Bronchial epithelial cell (primary cell): ENCODE data around the gene FNIP1. TPM values are rescaled to one million over a fixed set of nuclear protein-coding genes. Genes with fewer than 3 reads are reported as not detected.
"Not testable (repeated sequence)": the region's sequence is repeated elsewhere in the genome, so short reads cannot be mapped to it uniquely, and the experiment has no call there.

Experiments used
- DNase-seq: peaks from one replicate; pipeline ENCODE4 v3.0.0-alpha.2; 2010; ENCODE audit warnings: low read depth
- FAIRE-seq: peaks from 2 replicates; lab custom pipeline; 2011; peaks lifted over from hg19 to GRCh38; lab: Jason Lieb, UNC
- H3K27me3 ChIP-seq: 2 replicates; pipeline ENCODE4 v1.5.1; 2011; ENCODE audit warnings: low read length; ENCODE audit not compliant: control insufficient read depth, insufficient read depth
- H3K36me3 ChIP-seq: 2 replicates; pipeline ENCODE4 v1.5.1; 2011; ENCODE audit warnings: low read length; ENCODE audit not compliant: control insufficient read depth, insufficient read depth
- H3K4me3 ChIP-seq: 2 replicates; pipeline ENCODE4 v1.5.1; 2011; ENCODE audit warnings: mild to moderate bottlenecking, low read depth, low read length, control low read depth
- total RNA-seq: library from RNA; depleted of rRNA; stranded (reverse); fragments of >200 nt; gene quantifications from 2 replicates; pipeline ENCODE4 v1.2.1, GENCODE V29; 2014
- TF ChIP-seq, protein P1 (sequence below): IDR thresholded peaks from 2 replicates; pipeline ENCODE4 v1.5.1; 2011; ENCODE audit warnings: mild to moderate bottlenecking, moderate library complexity, low read length, control low read depth, inconsistent platforms; ENCODE audit not compliant: insufficient read depth, severe bottlenecking

The FNIP1 gene
- 36.7 and 45.0 TPM in 2 replicates for total RNA-seq

DNA sequence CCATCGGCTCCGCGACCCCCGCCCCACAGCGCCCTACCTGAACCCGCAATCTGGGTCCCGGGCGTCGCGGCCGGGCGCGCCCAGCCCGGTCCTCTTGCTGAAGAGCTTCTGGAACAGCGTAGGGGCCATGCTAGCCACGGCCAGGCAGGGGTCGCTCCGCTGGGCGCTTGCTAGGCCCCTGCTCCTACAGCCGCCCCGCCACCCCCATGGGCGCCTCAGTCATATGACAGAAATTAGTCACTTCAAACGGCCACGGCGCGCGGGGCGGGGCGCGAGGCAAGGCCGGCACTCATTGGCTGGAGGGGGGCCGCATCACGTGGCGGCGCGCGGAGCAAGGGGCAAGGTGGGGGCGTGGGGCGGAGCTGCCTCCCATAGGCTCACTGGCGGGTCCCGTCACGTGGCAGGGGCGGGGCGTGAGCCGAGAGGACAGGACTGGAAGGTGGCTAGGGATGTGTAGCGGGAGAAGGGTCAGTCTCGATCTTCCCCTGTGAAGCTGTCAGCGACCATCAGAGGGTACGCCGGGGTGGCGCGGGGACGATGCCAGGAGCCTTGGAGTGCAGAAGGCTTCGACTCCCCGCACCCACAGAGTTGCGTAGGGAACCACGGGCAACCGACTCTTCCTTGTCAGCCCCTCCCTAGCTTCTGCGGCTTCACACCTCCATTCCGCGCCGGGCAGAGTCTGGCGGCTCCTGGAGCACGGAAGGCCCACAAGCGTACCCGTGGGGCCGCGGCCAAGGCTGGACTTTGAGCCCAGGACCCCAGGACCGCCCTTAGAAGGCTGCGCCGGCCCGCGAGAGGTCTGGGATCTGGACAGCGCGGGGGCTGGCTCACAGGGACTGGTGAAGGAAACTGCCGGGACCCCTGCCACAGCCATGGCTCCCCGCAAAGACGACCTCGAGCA is at the start of gene FNIP1:
Gene FNIP1 (minus strand): TSS at position 225 of the 901 bp plus-strand sequence. CDS start 96 bp downstream, at position 129.
- no peak for FAIRE-seq
- Histone ChIP-seq H3K4me3 (peak within 1 kb of the TSS; percentile 98), H3K27me3 (no peaks in the 10 kb centered on the region), H3K36me3 (no peaks in the 10 kb centered on the region)
- TF ChIP-seq, protein P1, sequence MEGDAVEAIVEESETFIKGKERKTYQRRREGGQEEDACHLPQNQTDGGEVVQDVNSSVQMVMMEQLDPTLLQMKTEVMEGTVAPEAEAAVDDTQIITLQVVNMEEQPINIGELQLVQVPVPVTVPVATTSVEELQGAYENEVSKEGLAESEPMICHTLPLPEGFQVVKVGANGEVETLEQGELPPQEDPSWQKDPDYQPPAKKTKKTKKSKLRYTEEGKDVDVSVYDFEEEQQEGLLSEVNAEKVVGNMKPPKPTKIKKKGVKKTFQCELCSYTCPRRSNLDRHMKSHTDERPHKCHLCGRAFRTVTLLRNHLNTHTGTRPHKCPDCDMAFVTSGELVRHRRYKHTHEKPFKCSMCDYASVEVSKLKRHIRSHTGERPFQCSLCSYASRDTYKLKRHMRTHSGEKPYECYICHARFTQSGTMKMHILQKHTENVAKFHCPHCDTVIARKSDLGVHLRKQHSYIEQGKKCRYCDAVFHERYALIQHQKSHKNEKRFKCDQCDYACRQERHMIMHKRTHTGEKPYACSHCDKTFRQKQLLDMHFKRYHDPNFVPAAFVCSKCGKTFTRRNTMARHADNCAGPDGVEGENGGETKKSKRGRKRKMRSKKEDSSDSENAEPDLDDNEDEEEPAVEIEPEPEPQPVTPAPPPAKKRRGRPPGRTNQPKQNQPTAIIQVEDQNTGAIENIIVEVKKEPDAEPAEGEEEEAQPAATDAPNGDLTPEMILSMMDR, result no peak
- peak; percentile 84 for DNase-seq

- no peak overlapping the region for H3K4me3 ChIP-seq
- DNase-seq (peak; percentile 54), FAIRE-seq (no peak)
- H3K36me3 ChIP-seq, result no peaks in the 10 kb centered on the region
- no peaks in the 10 kb centered on the region for H3K27me3 ChIP-seq
- TF ChIP-seq, protein P1, result no peak
Measured at GRCh38 chr5:131846536-131846935, 49.7 kb upstream of the FNIP1 start.

- Histone ChIP-seq H3K36me3 (no peaks in the 10 kb centered on the region), H3K27me3 (no peaks in the 10 kb centered on the region), H3K4me3 (no peak overlapping the region)
- FAIRE-seq (no peak), DNase-seq (no peak)
- TF ChIP-seq, protein P1, result no peak
Measured at GRCh38 chr5:131845828-131846227, 49.0 kb upstream of the FNIP1 start.

DNA sequence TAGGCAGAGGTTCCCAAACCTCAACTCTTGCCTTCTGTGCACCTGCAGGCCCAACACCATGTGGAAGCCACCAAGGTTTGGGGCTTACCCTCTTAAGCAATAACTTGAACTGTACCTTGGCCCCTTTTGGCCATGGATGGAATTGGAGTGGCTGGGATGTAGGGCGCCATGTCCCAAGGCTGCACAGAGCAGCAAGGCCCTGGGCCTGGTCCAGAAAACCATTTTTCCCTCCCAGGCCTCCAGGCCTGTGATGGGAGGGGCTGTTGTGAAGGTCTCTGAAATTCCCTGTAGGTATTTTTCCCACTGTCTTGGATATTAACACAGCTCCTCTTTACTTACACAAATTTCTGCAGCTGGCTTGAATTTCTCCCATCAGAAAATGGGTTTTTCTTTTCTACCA is 46.2 kb upstream of the FNIP1 start:
- H3K27me3 ChIP-seq, H3K36me3 ChIP-seq, H3K4me3 ChIP-seq, DNase-seq, FAIRE-seq: not testable (repeated sequence)

- not testable (repeated sequence) for DNase-seq, FAIRE-seq, H3K4me3 ChIP-seq, H3K36me3 ChIP-seq, H3K27me3 ChIP-seq
Measured at GRCh38 chr5:131832702-131833101, 35.9 kb upstream of the FNIP1 start.

GRCh38 chr5:131825404-131826013 is 28.7 kb upstream of the FNIP1 start:
- TF ChIP-seq, protein P1, result no peak
- Histone ChIP-seq H3K36me3 (no peaks in the 10 kb centered on the region), H3K4me3 (no peak overlapping the region), H3K27me3 (no peaks in the 10 kb centered on the region)
- no peak for DNase-seq
- no peak for FAIRE-seq
